HL-60 (cell line): ENCODE results near the gene PKDREJ.

Experiments
- GABPA ChIP-seq: IDR thresholded peaks from 2 replicates; pipeline ENCODE4 v1.6.1; 2012; ENCODE audit warnings: low read depth
- POLR2AphosphoS5 ChIP-seq: IDR thresholded peaks from 2 replicates; pipeline ENCODE4 v1.6.1; 2012; ENCODE audit warnings: low read depth
- SPI1 ChIP-seq: IDR thresholded peaks from 2 replicates; pipeline ENCODE4 v1.6.1; 2012; ENCODE audit warnings: low read depth, mild to moderate bottlenecking, borderline replicate concordance
- TF ChIP-seq, protein P1 (sequence below): IDR thresholded peaks from one replicate; pipeline ENCODE4 v1.5.1; 2011; ENCODE audit warnings: low read length, control low read depth, inconsistent platforms; ENCODE audit not compliant: insufficient read depth
- TF ChIP-seq, protein P2 (sequence below): IDR thresholded peaks from 2 replicates; pipeline ENCODE4 v1.6.1; 2012; ENCODE audit warnings: low read depth; ENCODE audit not compliant: insufficient replicate concordance

DNA sequence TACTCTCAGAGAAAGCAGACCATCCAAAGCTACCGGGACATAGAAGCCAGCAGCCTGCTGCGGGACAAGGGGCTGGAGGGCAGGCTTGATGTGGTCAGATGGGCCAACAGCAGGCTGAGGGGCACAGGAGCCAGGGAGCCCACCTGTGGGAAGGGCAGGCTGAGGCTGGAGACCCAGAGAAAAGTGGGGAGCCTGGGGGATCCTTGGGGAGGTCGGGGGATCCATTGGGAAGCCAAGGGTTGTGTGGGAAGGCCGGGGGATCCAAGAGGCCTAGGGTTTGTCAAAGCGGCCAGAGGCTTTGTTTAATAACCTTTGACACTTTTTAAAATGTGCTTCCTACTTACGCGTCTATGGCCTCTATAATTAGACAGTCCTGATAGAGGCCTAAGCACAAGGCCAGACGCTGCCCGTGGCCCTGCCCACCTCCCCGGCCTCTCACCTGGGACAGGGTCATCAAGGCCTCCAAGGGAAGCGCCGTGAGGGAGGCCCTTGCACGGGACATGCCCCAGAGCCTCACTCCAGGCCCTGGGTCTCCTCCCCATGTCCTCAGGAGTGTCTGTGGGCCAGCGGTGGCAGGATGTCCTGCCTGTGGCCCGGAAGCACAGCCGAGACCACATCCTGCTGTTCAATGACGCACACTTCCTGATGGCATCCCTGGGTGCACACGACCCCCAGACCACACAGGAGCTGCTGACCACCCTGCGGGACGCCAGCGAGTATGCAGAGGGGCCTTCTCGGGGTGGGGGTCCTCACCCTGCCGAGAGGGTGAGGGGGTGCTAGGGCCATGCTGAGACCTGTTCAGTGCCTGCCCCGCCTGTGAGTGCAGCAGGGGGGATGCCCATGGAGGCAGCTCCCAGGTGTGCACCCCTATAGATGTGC is 25.0 kb upstream of the PKDREJ start:
- TF ChIP-seq, protein P1, sequence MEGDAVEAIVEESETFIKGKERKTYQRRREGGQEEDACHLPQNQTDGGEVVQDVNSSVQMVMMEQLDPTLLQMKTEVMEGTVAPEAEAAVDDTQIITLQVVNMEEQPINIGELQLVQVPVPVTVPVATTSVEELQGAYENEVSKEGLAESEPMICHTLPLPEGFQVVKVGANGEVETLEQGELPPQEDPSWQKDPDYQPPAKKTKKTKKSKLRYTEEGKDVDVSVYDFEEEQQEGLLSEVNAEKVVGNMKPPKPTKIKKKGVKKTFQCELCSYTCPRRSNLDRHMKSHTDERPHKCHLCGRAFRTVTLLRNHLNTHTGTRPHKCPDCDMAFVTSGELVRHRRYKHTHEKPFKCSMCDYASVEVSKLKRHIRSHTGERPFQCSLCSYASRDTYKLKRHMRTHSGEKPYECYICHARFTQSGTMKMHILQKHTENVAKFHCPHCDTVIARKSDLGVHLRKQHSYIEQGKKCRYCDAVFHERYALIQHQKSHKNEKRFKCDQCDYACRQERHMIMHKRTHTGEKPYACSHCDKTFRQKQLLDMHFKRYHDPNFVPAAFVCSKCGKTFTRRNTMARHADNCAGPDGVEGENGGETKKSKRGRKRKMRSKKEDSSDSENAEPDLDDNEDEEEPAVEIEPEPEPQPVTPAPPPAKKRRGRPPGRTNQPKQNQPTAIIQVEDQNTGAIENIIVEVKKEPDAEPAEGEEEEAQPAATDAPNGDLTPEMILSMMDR, result no peak
- TF ChIP-seq, protein P2, sequence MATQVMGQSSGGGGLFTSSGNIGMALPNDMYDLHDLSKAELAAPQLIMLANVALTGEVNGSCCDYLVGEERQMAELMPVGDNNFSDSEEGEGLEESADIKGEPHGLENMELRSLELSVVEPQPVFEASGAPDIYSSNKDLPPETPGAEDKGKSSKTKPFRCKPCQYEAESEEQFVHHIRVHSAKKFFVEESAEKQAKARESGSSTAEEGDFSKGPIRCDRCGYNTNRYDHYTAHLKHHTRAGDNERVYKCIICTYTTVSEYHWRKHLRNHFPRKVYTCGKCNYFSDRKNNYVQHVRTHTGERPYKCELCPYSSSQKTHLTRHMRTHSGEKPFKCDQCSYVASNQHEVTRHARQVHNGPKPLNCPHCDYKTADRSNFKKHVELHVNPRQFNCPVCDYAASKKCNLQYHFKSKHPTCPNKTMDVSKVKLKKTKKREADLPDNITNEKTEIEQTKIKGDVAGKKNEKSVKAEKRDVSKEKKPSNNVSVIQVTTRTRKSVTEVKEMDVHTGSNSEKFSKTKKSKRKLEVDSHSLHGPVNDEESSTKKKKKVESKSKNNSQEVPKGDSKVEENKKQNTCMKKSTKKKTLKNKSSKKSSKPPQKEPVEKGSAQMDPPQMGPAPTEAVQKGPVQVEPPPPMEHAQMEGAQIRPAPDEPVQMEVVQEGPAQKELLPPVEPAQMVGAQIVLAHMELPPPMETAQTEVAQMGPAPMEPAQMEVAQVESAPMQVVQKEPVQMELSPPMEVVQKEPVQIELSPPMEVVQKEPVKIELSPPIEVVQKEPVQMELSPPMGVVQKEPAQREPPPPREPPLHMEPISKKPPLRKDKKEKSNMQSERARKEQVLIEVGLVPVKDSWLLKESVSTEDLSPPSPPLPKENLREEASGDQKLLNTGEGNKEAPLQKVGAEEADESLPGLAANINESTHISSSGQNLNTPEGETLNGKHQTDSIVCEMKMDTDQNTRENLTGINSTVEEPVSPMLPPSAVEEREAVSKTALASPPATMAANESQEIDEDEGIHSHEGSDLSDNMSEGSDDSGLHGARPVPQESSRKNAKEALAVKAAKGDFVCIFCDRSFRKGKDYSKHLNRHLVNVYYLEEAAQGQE, result no peak
- TF ChIP-seq POLR2AphosphoS5 (peak; percentile 52; the same call in 1 of the 2 replicates), GABPA (peak; percentile 42; the same call in 1 of the 2 replicates), SPI1 (no peak)
